Ishikawa (cell line): ENCODE results near the gene VAV1.

ENCODE experiments used
- CEBPB ChIP-seq: IDR thresholded peaks from 2 replicates; pipeline ENCODE4 v1.6.1; 2012
- CREB1 ChIP-seq: IDR thresholded peaks from 2 replicates; pipeline ENCODE4 v1.6.1; 2012; ENCODE audit warnings: low read depth
- EGR1 ChIP-seq: IDR thresholded peaks from 2 replicates; pipeline ENCODE4 v1.6.1; 2012
- EP300 ChIP-seq: IDR thresholded peaks from 2 replicates; pipeline ENCODE4 v1.6.1; 2012; ENCODE audit warnings: borderline replicate concordance
- FOXM1 ChIP-seq: IDR thresholded peaks from 2 replicates; pipeline ENCODE4 v1.6.1; 2012; ENCODE audit warnings: low read depth, borderline replicate concordance
- MAX ChIP-seq: IDR thresholded peaks from 2 replicates; pipeline ENCODE4 v1.6.1; 2012
- NFIC ChIP-seq: IDR thresholded peaks from 2 replicates; pipeline ENCODE4 v1.6.1; 2012
- RAD21 ChIP-seq: IDR thresholded peaks from 2 replicates; pipeline ENCODE4 v1.6.1; 2012; ENCODE audit warnings: low read depth
- REST ChIP-seq: IDR thresholded peaks from 2 replicates; pipeline ENCODE4 v1.6.1; 2012; ENCODE audit warnings: low read depth, mild to moderate bottlenecking
- TAF1 ChIP-seq: IDR thresholded peaks from 2 replicates; pipeline ENCODE4 v1.6.1; 2012; ENCODE audit warnings: low read depth, mild to moderate bottlenecking
- TCF12 ChIP-seq: IDR thresholded peaks from 2 replicates; pipeline ENCODE4 v1.6.1; 2012; ENCODE audit warnings: low read depth
- TEAD4 ChIP-seq: IDR thresholded peaks from 2 replicates; pipeline ENCODE4 v1.6.1; 2012
- USF1 ChIP-seq: IDR thresholded peaks from 2 replicates; pipeline ENCODE4 v1.6.1; 2012
- YY1 ChIP-seq: IDR thresholded peaks from 2 replicates; pipeline ENCODE4 v1.6.1; 2012; ENCODE audit warnings: low read depth
- ZBTB7A ChIP-seq: IDR thresholded peaks from 2 replicates; pipeline ENCODE4 v1.6.1; 2012; ENCODE audit warnings: low read depth

Gene VAV1

GRCh38 chr19:6738787-6739389 lies 33.6 kb upstream of the VAV1 start:
- 0 out of 2 replicates have a peak, but pooled peaks have one; percentile 8 for TF ChIP-seq EP300
- no peak for TF ChIP-seq CREB1
- no peak for TF ChIP-seq MAX

- TF ChIP-seq MAX: peak; percentile 7; the same call in 1 of the 2 replicates
- TF ChIP-seq CREB1: 0 out of 2 replicates have a peak, but pooled peaks have one; percentile 37
- TF ChIP-seq EP300: 0 out of 2 replicates have a peak, but pooled peaks have one; percentile 2
- TF ChIP-seq YY1: no peak
- TF ChIP-seq ZBTB7A: peak; percentile 4
Measured at GRCh38 chr19:6739390-6739882, 33.1 kb upstream of the VAV1 start, which contains the start of gene TRIP10. TRIP10 (plus strand) TSS chr19:6739680; CDS start chr19:6739762, 82 bp downstream.

- TF ChIP-seq MAX: peak; percentile 56
- TF ChIP-seq TCF12: 0 out of 2 replicates have a peak, but pooled peaks have one; percentile 19
- TF ChIP-seq ZBTB7A: peak; percentile 18; the same call in 1 of the 2 replicates
- no peak for TF ChIP-seq EP300
Measured at GRCh38 chr19:6739883-6740588, 32.5 kb upstream of the VAV1 start.

GRCh38 chr19:6740589-6741343 lies 31.7 kb upstream of the VAV1 start:
- TF ChIP-seq CREB1: no peak
- peak; percentile 64 for TF ChIP-seq ZBTB7A
- TF ChIP-seq TCF12: no peak; the same call in 1 of the 2 replicates
- peak; percentile 28; the same call in 1 of the 2 replicates for TF ChIP-seq TEAD4
- TF ChIP-seq EP300: no peak
- no peak for TF ChIP-seq YY1

- no peak for TF ChIP-seq NFIC
- TF ChIP-seq USF1: no peak
- no peak for TF ChIP-seq TEAD4
- no peak for TF ChIP-seq EGR1
- no peak for TF ChIP-seq EP300
- no peak for TF ChIP-seq REST
- no peak for TF ChIP-seq CREB1
- TF ChIP-seq ZBTB7A: no peak
- no peak for TF ChIP-seq FOXM1
- no peak for TF ChIP-seq TCF12
- TF ChIP-seq RAD21: no peak
- TF ChIP-seq TAF1: no peak
- no peak for TF ChIP-seq YY1
- no peak for TF ChIP-seq CEBPB
- TF ChIP-seq MAX: no peak
Measured at GRCh38 chr19:6743066-6743465, 29.4 kb upstream of the VAV1 start.

- no peak for TF ChIP-seq CEBPB
- no peak for TF ChIP-seq YY1
- no peak for TF ChIP-seq TEAD4
- no peak for TF ChIP-seq FOXM1
- no peak for TF ChIP-seq ZBTB7A
Measured at GRCh38 chr19:6743714-6744380, 28.7 kb upstream of the VAV1 start.
